Common myeloid progenitor, CD34-positive (primary cell): ENCODE data around the gene ERGIC3.

Experiments
- CTCF ChIA-PET: fragments of 350-600 bp; sonication (Branson Sonifier 250); formaldehyde crosslinking; loops from one replicate; lab custom pipeline; 2021; ENCODE audit warnings: antibody characterized with exemption; lab: Charles Lee
- POLR2A ChIA-PET: fragments of 350-600 bp; sonication (Branson Sonifier 250); formaldehyde crosslinking; loops from one replicate; lab custom pipeline; 2021; ENCODE audit warnings: antibody characterized with exemption; lab: Charles Lee
- DNase-seq, 3 donors: peaks; one replicate each; pipeline versions ENCODE4 v3.0.0 to v3.0.0-alpha.2; 2013
- H3K27ac ChIP-seq, 2 experiments: 1 replicate in 1 of 2; 2 replicates in 1 of 2; pipeline ENCODE4 v1.7.0; 2013; ENCODE audit warnings: inconsistent platforms in 2 of 2, low read length in 2 of 2, mild to moderate bottlenecking in 2 of 2, low read depth in 1 of 2, moderate library complexity in 1 of 2; ENCODE audit not compliant: severe bottlenecking in 2 of 2, insufficient read depth in 1 of 2, poor library complexity in 1 of 2
- H3K27me3 ChIP-seq, 5 experiments: replicated peaks in 2 of 5; 1 replicate in 3 of 5; 2 replicates in 2 of 5; pipeline versions ENCODE4 v1.6.1 to v1.7.0; 2013; ENCODE audit warnings: low read length in 4 of 5, mild to moderate bottlenecking in 2 of 5, moderate library complexity in 2 of 5, inconsistent platforms in 1 of 5; ENCODE audit not compliant: insufficient read depth in 5 of 5, control insufficient read depth in 4 of 5
- H3K36me3 ChIP-seq, 4 experiments: 1 replicate in 2 of 4; 2 replicates in 2 of 4; pipeline versions ENCODE4 v1.6.1 to v1.7.0; 2013; ENCODE audit warnings: low read length in 3 of 4, control low read depth in 1 of 4, mild to moderate bottlenecking in 1 of 4; ENCODE audit not compliant: control insufficient read depth in 4 of 4, insufficient read depth in 4 of 4
- H3K4me1 ChIP-seq, 4 experiments: 1 replicate in 3 of 4; 2 replicates in 1 of 4; pipeline versions ENCODE4 v1.6.1 to v1.7.1; 2013; ENCODE audit warnings: low read length in 3 of 4, mild to moderate bottlenecking in 3 of 4, control low read depth in 1 of 4, inconsistent platforms in 1 of 4, moderate library complexity in 1 of 4; ENCODE audit not compliant: control insufficient read depth in 4 of 4, insufficient read depth in 4 of 4; ENCODE audit errors: control extremely low read depth in 1 of 4
- H3K4me3 ChIP-seq, 7 experiments: 1 replicate in 4 of 7; 2 replicates in 3 of 7; pipeline versions ENCODE4 v1.5.1 to v1.7.0; 2013; ENCODE audit warnings: mild to moderate bottlenecking in 7 of 7, low read length in 6 of 7, moderate library complexity in 6 of 7, inconsistent platforms in 2 of 7, low read depth in 2 of 7, control low read depth in 1 of 7; ENCODE audit not compliant: insufficient read depth in 4 of 7, control insufficient read depth in 1 of 7; ENCODE audit errors: extremely low read depth in 1 of 7
- H3K9me3 ChIP-seq, 5 experiments: 1 replicate in 4 of 5; 2 replicates in 1 of 5; pipeline versions ENCODE4 v1.6.1 to v1.7.1; 2013; ENCODE audit warnings: low read length in 4 of 5, mild to moderate bottlenecking in 2 of 5, inconsistent platforms in 1 of 5, low read depth in 1 of 5, moderate library complexity in 1 of 5; ENCODE audit not compliant: control insufficient read depth in 4 of 5, insufficient read depth in 2 of 5; ENCODE audit errors: control extremely low read depth in 1 of 5
- WGBS: methylation state at CpG from one replicate; pipeline ENCODE4 v1.1.5; 2013; ENCODE audit not compliant: insufficient coverage; 5-methylcytosine and 5-hydroxymethylcytosine counted together

The ERGIC3 gene

DNA sequence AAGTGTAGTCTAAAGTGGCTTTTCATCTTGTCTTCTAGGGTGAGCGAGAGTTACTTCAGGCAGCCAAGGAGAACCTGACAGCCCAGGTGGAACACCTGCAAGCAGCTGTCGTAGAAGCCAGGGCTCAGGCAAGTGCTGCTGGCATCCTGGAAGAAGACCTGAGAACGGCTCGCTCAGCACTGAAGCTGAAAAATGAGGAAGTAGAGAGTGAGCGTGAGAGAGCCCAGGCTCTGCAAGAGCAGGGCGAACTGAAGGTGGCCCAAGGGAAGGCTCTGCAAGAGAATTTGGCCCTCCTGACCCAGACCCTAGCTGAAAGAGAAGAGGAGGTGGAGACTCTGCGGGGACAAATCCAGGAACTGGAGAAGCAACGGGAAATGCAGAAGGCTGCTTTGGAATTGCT is 39.5 kb upstream of the ERGIC3 start:
- ChIA-PET CTCF (interaction anchor here (0.6 to 6.6 kb wide), 5 partner anchors 11 to 54 kb away, joined by 3 to 35 read pairs (median 4); no protein-coding TSS in a partner anchor), POLR2A (interaction anchor here (0.9 kb wide), 1 partner anchor 11 kb away, joined by 3 read pairs; no protein-coding TSS in a partner anchor)
- DNase-seq, result peak; percentile 31 to 60 (median 58)
- Histone ChIP-seq H3K4me1 (peaks cover 0 to 11% (median 2%) of the 10 kb centered on the region in 4 experiments), H3K27me3 (no peaks in the 10 kb centered on the region), H3K27ac (no peak overlapping the region), H3K9me3 (no peaks in the 10 kb centered on the region), H3K4me3 (no peak overlapping the region), H3K36me3 (peaks cover 24 to 89% (median 60%) of the 10 kb centered on the region in 4 experiments)
- WGBS, result 21% methylated on average over 7 of the region's 8 CpGs

DNA sequence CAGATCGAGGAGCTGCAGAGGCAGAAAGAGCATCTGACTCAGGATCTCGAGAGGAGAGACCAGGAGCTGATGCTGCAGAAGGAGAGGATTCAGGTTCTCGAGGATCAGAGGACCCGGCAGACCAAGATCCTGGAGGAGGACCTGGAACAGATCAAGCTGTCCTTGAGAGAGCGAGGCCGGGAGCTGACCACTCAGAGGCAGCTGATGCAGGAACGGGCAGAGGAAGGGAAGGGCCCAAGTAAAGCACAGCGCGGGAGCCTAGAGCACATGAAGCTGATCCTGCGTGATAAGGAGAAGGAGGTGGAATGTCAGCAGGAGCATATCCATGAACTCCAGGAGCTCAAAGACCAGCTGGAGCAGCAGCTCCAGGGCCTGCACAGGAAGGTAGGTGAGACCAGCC is 38.6 kb upstream of the ERGIC3 start:
- H3K4me1 ChIP-seq, result peaks cover 0 to 11% (median 2%) of the 10 kb centered on the region in 4 experiments
- ChIA-PET CTCF (interaction anchor here (0.6 to 6.6 kb wide), 6 partner anchors 10 to 167 kb away, joined by 3 to 35 read pairs (median 4); no protein-coding TSS in a partner anchor), POLR2A (no interaction called here)
- H3K4me3 ChIP-seq, result no peak overlapping the region
- no peaks in the 10 kb centered on the region for H3K9me3 ChIP-seq
- no peak for DNase-seq
- H3K36me3 ChIP-seq, result peaks cover 23 to 87% (median 58%) of the 10 kb centered on the region in 4 experiments
- WGBS, result 99% methylated on average over 10 of the region's 10 CpGs
- no peaks in the 10 kb centered on the region for H3K27me3 ChIP-seq
- H3K27ac ChIP-seq, result no peak overlapping the region

DNA sequence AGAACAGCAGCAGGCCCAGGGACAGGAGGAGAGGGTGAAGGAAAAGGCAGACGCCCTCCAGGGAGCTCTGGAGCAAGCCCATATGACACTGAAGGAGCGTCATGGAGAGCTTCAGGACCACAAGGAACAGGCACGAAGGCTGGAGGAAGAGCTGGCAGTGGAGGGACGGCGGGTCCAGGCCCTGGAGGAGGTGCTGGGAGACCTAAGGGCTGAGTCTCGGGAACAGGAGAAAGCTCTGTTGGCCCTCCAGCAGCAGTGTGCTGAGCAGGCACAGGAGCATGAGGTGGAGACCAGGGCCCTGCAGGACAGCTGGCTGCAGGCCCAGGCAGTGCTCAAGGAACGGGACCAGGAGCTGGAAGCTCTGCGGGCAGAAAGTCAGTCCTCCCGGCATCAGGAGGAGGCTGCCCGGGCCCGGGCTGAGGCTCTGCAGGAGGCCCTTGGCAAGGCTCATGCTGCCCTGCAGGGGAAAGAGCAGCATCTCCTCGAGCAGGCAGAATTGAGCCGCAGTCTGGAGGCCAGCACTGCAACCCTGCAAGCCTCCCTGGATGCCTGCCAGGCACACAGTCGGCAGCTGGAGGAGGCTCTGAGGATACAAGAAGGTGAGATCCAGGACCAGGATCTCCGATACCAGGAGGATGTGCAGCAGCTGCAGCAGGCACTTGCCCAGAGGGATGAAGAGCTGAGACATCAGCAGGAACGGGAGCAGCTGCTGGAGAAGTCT is 37.9 kb upstream of the ERGIC3 start:
- Histone ChIP-seq H3K27me3 (no peaks in the 10 kb centered on the region), H3K27ac (no peak overlapping the region), H3K9me3 (no peaks in the 10 kb centered on the region), H3K36me3 (peaks cover 23 to 88% (median 60%) of the 10 kb centered on the region in 4 experiments), H3K4me1 (peaks cover 0 to 11% (median 2%) of the 10 kb centered on the region in 4 experiments), H3K4me3 (no peak overlapping the region)
- no peak for DNase-seq
- ChIA-PET POLR2A (no interaction called here), CTCF (interaction anchor here (1.0 to 6.6 kb wide), 5 partner anchors 8 to 41 kb away, joined by 3 to 35 read pairs (median 5); no protein-coding TSS in a partner anchor)
- over 99% methylated on average over 15 of the region's 16 CpGs for WGBS

DNA sequence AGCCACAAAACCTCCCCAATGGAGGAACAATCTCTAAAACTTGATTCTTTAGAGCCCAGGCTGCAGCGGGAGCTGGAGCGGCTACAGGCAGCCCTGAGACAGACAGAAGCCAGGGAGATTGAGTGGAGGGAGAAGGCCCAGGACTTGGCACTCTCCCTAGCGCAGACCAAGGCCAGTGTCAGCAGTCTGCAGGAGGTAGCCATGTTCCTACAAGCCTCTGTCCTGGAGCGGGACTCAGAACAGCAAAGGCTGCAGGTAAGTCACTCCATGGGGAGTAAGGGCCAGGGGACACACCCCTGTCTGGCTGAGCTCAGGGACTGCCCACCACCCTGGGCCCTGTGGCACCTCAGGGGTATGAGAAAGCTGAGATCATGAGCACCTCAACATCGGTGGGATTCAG is 37.1 kb upstream of the ERGIC3 start:
- Histone ChIP-seq H3K27ac (no peak overlapping the region), H3K36me3 (peaks cover 20 to 88% (median 63%) of the 10 kb centered on the region in 4 experiments), H3K9me3 (no peaks in the 10 kb centered on the region), H3K27me3 (no peaks in the 10 kb centered on the region), H3K4me1 (peaks cover 0 to 11% (median 2%) of the 10 kb centered on the region in 4 experiments), H3K4me3 (no peak overlapping the region)
- CTCF ChIA-PET, result no interaction called here
- POLR2A ChIA-PET, result no interaction called here
- DNase-seq, result no peak
- WGBS, result 100% methylated on average over 5 of the region's 5 CpGs

GRCh38 chr20:35506179-35506578 is 35.7 kb upstream of the ERGIC3 start:
- Histone ChIP-seq H3K4me3 (no peak overlapping the region), H3K9me3 (no peaks in the 10 kb centered on the region), H3K27me3 (no peaks in the 10 kb centered on the region), H3K27ac (no peak overlapping the region), H3K4me1 (peaks cover 0 to 11% (median 2%) of the 10 kb centered on the region in 4 experiments), H3K36me3 (peaks cover 19 to 89% (median 64%) of the 10 kb centered on the region in 4 experiments)
- WGBS, result 92% methylated on average over 2 of the region's 3 CpGs
- CTCF ChIA-PET, result interaction anchor here (1.2 kb wide), 1 partner anchor 43 kb away, joined by 3 read pairs; no protein-coding TSS in a partner anchor
- DNase-seq, result no peak
- POLR2A ChIA-PET, result no interaction called here

GRCh38 chr20:35506872-35507638 is 34.8 kb upstream of the ERGIC3 start:
- no peak overlapping the region for H3K27ac ChIP-seq
- ChIA-PET CTCF (interaction anchor here (1.2 kb wide), 2 partner anchors 44 to 178 kb away, joined by 3 read pairs; no protein-coding TSS in a partner anchor), POLR2A (no interaction called here)
- H3K36me3 ChIP-seq, result peaks cover 19 to 91% (median 66%) of the 10 kb centered on the region in 4 experiments
- WGBS, result 94% methylated on average over 5 of the region's 6 CpGs
- no peaks in the 10 kb centered on the region for H3K9me3 ChIP-seq
- no peak for DNase-seq
- H3K27me3 ChIP-seq, result no peaks in the 10 kb centered on the region
- H3K4me3 ChIP-seq, result no peak overlapping the region
- peaks cover 0 to 6% (median under 1%) of the 10 kb centered on the region in 4 experiments for H3K4me1 ChIP-seq
